MG63 (cell line): Measurements from ENCODE around the gene ADAM15. TPM values are rescaled to one million over a fixed set of nuclear protein-coding genes. Genes with fewer than 3 reads are reported as not detected.
A peak's percentile ranks its signal among the peaks of the same experiment; 100 is the strongest.

ENCODE experiments used
- DNase-seq: peaks from one replicate; pipeline ENCODE4 v3.0.0-alpha.2; 2020
- H3K27me3 ChIP-seq: fragments of 250-450 bp; sonication (Bioruptor Pico); 2 replicates; pipeline ENCODE4 v1.5.1; 2020; ENCODE audit warnings: mild to moderate bottlenecking, moderate library complexity
- H3K36me3 ChIP-seq: fragments of 250-450 bp; sonication (Bioruptor Pico); 2 replicates; pipeline ENCODE4 v1.5.1; 2020; ENCODE audit warnings: mild to moderate bottlenecking, moderate library complexity
- H3K4me3 ChIP-seq: fragments of 250-450 bp; sonication (Bioruptor Pico); 2 replicates; pipeline ENCODE4 v1.5.1; 2020; ENCODE audit warnings: mild to moderate bottlenecking, moderate library complexity
- H3K9me3 ChIP-seq: fragments of 250-450 bp; sonication (Bioruptor Pico); 2 replicates; pipeline ENCODE4 v1.5.1; 2020; ENCODE audit warnings: mild to moderate bottlenecking, moderate library complexity
- total RNA-seq: library from RNA; depleted of rRNA; stranded (reverse); fragments of >200 nt; shearing (Covaris generic); gene quantifications from 2 replicates; pipeline ENCODE4 v1.2.3, GENCODE V29; 2014; ENCODE audit warnings: low replicate concordance

Gene ADAM15
- total RNA-seq, 1 experiment from 2014 or later = 285 TPM

GRCh38 chr1:155039308-155039669 is 11.8 kb upstream of the ADAM15 start:
- Histone ChIP-seq H3K9me3 (no peaks in the 10 kb centered on the region), H3K36me3 (no peaks in the 10 kb centered on the region), H3K27me3 (no peaks in the 10 kb centered on the region), H3K4me3 (no peak overlapping the region)
- no peak for DNase-seq

DNA sequence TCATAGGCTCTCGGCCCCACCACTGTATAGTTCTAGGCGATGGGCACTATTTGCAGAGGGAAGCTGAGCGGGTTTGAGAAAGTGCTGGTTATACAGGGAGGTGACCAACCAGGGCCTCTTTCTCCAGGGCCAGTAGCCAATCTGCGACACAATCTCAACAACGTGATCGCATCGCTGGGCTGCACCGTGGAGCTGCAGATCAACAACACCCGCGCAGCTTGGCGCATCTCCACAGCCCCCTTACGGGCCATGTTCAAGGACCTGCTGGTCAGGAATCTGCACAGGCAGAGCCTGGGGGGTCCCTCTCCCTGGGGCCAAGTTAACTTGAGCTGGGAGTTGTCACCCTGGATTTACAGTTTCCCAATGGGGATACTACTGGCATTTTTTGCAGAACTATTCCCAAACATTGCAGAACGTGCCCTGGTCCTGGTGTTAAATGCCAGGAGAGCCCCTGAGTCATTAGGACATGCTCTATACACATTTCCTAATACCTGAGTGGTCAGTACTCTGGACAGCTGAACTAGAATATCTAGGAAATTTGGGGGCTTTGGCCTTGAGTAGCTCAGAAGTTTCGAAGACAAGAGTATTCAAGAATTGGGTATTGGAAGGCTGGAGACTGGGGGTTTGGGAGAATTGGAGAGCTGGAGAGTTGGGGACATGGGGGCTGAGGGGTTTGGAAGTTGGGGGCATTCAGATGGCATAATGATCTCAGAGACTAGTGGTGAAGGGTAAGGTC is 10.6 kb upstream of the ADAM15 start:
- DNase-seq = no peak
- Histone ChIP-seq H3K27me3 (no peaks in the 10 kb centered on the region), H3K4me3 (no peak overlapping the region), H3K36me3 (no peaks in the 10 kb centered on the region), H3K9me3 (no peaks in the 10 kb centered on the region)

GRCh38 chr1:155042789-155043188 is 8.3 kb upstream of the ADAM15 start:
- no peak for DNase-seq
- Histone ChIP-seq H3K9me3 (no peaks in the 10 kb centered on the region), H3K27me3 (no peaks in the 10 kb centered on the region), H3K4me3 (no peak overlapping the region), H3K36me3 (no peaks in the 10 kb centered on the region)

GRCh38 chr1:155043301-155043702 is 7.8 kb upstream of the ADAM15 start:
- no peaks in the 10 kb centered on the region for H3K36me3 ChIP-seq
- H3K27me3 ChIP-seq = no peaks in the 10 kb centered on the region
- H3K9me3 ChIP-seq = no peaks in the 10 kb centered on the region
- H3K4me3 ChIP-seq = no peak overlapping the region
- DNase-seq = no peak

DNA sequence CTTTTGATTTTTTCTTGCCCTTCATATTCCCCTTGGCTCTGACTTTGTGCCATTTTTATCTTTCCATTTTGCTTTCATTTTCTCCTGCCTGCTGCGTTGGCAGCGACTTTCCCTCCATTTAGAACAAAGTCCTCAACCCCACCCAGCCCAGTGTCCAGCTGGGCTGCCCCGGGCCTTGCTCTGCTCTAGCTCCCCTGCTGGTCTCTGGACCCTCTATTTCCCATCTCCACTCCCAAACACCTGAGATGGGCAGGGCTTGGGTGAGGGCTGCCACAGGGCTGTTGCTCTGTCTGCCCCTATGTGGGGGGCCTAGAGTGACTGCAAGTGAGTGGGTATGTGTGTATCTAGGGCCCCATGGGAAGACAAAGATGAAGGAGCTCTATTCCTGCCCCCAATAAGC is 7.3 kb upstream of the ADAM15 start:
- DNase-seq = no peak
- H3K27me3 ChIP-seq = no peaks in the 10 kb centered on the region
- H3K9me3 ChIP-seq = no peaks in the 10 kb centered on the region
- H3K4me3 ChIP-seq = no peak overlapping the region
- no peaks in the 10 kb centered on the region for H3K36me3 ChIP-seq

- H3K27me3 ChIP-seq = no peaks in the 10 kb centered on the region
- H3K4me3 ChIP-seq = no peak overlapping the region
- H3K9me3 ChIP-seq = no peaks in the 10 kb centered on the region
- H3K36me3 ChIP-seq = no peaks in the 10 kb centered on the region
- DNase-seq = no peak
These were observed 6.8 kb upstream of the ADAM15 start for GRCh38 chr1:155044365-155044764.

GRCh38 chr1:155044812-155045657 is 6.1 kb upstream of the ADAM15 start:
- Histone ChIP-seq H3K27me3 (no peaks in the 10 kb centered on the region), H3K9me3 (no peaks in the 10 kb centered on the region), H3K36me3 (no peaks in the 10 kb centered on the region), H3K4me3 (no peak overlapping the region)
- peak; percentile 91 for DNase-seq

- DNase-seq = no peak
- Histone ChIP-seq H3K27me3 (no peaks in the 10 kb centered on the region), H3K9me3 (no peaks in the 10 kb centered on the region), H3K4me3 (no peak overlapping the region), H3K36me3 (peaks cover 13% of the 10 kb centered on the region)
These were observed 2.4 kb upstream of the ADAM15 start for GRCh38 chr1:155048449-155049334.

GRCh38 chr1:155049651-155050559 is 1.2 kb upstream of the ADAM15 start:
- H3K4me3 ChIP-seq = peak overlapping the region; percentile 75
- H3K9me3 ChIP-seq = no peaks in the 10 kb centered on the region
- H3K36me3 ChIP-seq = peaks cover 25% of the 10 kb centered on the region
- H3K27me3 ChIP-seq = no peaks in the 10 kb centered on the region
- DNase-seq = peak; percentile 62

- Histone ChIP-seq H3K4me3 (peak overlapping the region; percentile 75), H3K36me3 (peaks cover 38% of the 10 kb centered on the region), H3K27me3 (no peaks in the 10 kb centered on the region), H3K9me3 (no peaks in the 10 kb centered on the region)
- DNase-seq = peak; percentile 23
These were observed 243 bp downstream of the ADAM15 start for GRCh38 chr1:155051342-155051776.

DNA sequence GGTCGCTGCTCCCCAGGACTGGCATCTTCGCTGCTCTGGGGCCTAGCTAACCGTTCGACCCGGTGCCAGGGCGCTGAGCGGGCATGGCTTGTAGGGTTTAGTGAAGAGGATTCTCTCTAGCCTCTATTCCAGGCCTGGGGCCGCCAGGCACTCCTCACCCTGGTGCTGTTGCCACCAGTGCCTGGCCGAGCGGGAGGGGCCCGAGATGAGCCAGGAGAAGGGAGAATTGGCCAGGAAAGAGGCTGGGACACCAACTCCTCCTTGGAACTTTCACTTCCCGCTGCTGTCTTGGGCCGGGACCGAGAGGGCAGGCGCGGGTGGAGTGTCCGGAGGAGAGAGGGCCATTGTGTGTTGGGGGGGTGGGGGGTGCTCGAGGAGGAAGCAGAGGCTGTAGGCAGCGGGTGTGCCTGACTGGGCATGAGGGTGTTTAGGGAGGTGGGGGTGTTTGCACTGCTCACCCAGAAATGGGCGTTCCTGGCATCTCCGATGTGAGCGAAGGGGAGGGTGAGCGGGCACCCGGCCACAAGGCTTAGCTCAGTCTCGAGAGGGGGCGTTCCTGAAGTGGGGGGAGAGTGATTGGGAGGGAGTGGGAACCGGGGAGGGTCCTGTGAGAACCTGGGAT is 772 bp downstream of the ADAM15 start:
- peak; percentile 81 for DNase-seq
- peak overlapping the region; percentile 75 for H3K4me3 ChIP-seq
- no peaks in the 10 kb centered on the region for H3K27me3 ChIP-seq
- H3K36me3 ChIP-seq = peaks cover 43% of the 10 kb centered on the region
- H3K9me3 ChIP-seq = no peaks in the 10 kb centered on the region

DNA sequence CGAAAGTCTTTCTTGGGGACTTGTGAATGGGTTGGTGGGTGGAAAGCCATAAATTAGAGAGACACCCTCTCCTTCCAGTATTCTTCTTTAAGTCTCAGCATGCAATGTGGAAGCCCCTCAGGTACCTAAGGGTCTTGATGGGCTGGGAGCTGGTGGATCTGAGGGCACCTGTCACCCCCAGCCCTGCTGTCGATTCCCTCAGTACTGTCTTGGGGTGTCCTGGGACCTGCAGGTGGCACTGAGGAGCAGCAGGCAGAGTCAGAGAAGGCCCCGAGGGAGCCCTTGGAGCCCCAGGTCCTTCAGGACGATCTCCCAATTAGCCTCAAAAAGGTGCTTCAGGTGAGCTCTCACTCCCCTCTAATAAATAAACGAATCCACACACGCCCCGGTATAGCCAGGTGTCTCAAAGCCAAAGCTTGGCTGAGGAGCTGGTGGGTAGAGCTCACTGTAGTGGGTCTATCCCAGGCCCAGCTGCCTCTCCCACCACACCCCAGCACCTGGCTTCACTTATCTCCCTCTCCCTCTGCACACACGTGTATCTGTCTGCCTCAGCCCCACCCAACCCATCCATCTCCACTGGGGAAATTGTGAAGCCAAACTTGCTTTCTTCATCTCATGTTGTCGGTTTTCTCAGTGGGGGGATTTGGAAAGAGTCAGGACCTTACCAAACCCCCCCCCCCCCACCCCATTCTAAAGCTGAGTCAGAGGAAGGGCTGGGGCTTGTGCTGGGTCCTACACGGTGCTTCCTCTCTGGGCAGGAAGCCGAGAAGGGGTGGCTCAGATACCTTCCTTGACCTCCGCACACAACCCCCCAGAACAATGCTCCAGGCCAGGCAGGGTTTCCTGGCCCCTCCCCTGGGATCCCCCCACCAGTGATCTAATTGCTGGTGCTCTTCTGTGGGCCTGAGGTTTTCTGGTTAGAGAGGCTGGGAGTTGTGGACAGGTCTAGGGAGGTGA is 1.6 kb downstream of the ADAM15 start:
- H3K27me3 ChIP-seq = no peaks in the 10 kb centered on the region
- peak overlapping the region; percentile 75 for H3K4me3 ChIP-seq
- H3K9me3 ChIP-seq = no peaks in the 10 kb centered on the region
- DNase-seq = no peak
- H3K36me3 ChIP-seq = peaks cover 52% of the 10 kb centered on the region

DNA sequence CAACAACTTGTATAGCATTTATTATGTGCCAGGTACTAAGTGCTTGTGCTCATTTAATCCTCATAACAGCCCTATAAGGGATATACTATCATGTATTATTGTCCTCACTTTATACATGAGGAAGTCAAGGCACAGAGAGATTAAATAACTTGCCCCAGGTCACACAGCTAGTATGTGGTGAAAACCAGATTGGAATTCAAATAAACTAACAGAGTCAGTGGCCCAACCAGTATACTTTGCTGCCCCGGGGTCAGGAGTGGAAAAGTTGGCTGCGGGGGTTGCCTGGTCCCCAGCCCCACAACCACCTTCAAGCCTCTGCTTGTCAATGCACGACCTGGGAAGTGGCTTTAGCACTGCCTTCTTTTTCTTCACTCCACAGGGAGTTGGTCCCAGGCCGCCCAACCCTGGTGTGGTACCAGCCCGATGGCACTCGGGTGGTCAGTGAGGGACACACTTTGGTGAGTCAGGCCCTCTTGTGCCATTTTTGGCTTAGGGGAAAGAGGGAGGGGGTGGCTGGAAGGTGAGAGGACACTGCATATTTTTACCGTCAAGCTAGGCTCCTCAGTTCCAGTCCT is 2.5 kb downstream of the ADAM15 start:
- no peak overlapping the region for H3K4me3 ChIP-seq
- no peaks in the 10 kb centered on the region for H3K27me3 ChIP-seq
- no peak for DNase-seq
- peaks cover 61% of the 10 kb centered on the region for H3K36me3 ChIP-seq
- no peaks in the 10 kb centered on the region for H3K9me3 ChIP-seq

DNA sequence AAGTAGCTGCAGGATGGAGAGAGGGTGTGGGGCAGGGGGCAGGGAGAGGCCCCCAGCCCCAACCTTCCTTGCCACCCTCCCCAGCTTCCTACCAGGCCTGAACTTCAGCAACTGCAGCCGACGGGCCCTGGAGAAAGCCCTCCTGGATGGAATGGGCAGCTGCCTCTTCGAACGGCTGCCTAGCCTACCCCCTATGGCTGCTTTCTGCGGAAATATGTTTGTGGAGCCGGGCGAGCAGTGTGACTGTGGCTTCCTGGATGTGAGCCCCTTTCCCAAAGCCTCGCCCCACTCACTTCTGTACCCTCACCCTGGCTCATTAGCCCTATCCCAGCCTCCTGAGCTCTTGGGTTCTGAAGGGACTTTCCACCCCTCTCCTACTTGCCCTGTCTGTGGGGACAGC is 6.0 kb downstream of the ADAM15 start:
- no peaks in the 10 kb centered on the region for H3K9me3 ChIP-seq
- peaks cover 78% of the 10 kb centered on the region for H3K36me3 ChIP-seq
- no peak overlapping the region for H3K4me3 ChIP-seq
- H3K27me3 ChIP-seq = no peaks in the 10 kb centered on the region
- DNase-seq = no peak
